HG02852 (cell line): ENCODE results near the gene CBX8.
A peak's percentile ranks its signal among the peaks of the same experiment; 100 is the strongest.

Experiments used
- ATAC-seq: cut with Tn5 transposase; IDR thresholded peaks from one replicate; pipeline ENCODE4 v1.9.1; 2021; ENCODE audit warnings: mild to moderate bottlenecking, moderate library complexity; ENCODE audit not compliant: unreplicated experiment

Gene CBX8

GRCh38 chr17:79821331-79822095 is 24.6 kb upstream of the CBX8 start:
- ATAC-seq: no peak

- no peak for ATAC-seq
Observed at GRCh38 chr17:79820959-79821330, 24.1 kb upstream of the CBX8 start.

GRCh38 chr17:79819534-79820276 is 22.8 kb upstream of the CBX8 start:
- no peak for ATAC-seq

- ATAC-seq: no peak
Observed at GRCh38 chr17:79819085-79819484, 22.2 kb upstream of the CBX8 start.

GRCh38 chr17:79818026-79818758 is 21.3 kb upstream of the CBX8 start:
- no peak for ATAC-seq

GRCh38 chr17:79815836-79816461 is 19.1 kb upstream of the CBX8 start:
- no peak for ATAC-seq

- no peak for ATAC-seq
Observed at GRCh38 chr17:79814974-79815835, 18.3 kb upstream of the CBX8 start.

GRCh38 chr17:79814127-79814973 is 17.5 kb upstream of the CBX8 start:
- ATAC-seq: no peak

GRCh38 chr17:79813297-79814126 is 16.6 kb upstream of the CBX8 start:
- ATAC-seq: no peak

- no peak for ATAC-seq
Observed at GRCh38 chr17:79812353-79813258, 15.7 kb upstream of the CBX8 start.

- ATAC-seq: no peak
Observed at GRCh38 chr17:79811868-79812352, 15.0 kb upstream of the CBX8 start.

- no peak for ATAC-seq
Observed at GRCh38 chr17:79811011-79811867, 14.4 kb upstream of the CBX8 start.

GRCh38 chr17:79810130-79811010 is 13.5 kb upstream of the CBX8 start:
- peak; percentile 82 for ATAC-seq

GRCh38 chr17:79809530-79810129 is 12.8 kb upstream of the CBX8 start:
- no peak for ATAC-seq
